SK-N-SH (cell line): Measurements from ENCODE around the gene CDH2. TPM values are rescaled to one million over a fixed set of nuclear protein-coding genes. Genes with fewer than 3 reads are reported as not detected.

Experiments used
- CTCF ChIA-PET: fragments of 300-600, 350-600 bp; formaldehyde crosslinking; extraction: SDS; loops from one replicate; lab custom pipeline; 2021; lab: Yijun Ruan, JAX
- POLR2A ChIA-PET: fragments of 350-600 bp; sonication (Branson Sonifier 250); formaldehyde crosslinking; extraction: SDS; loops from one replicate; lab custom pipeline; 2020; ENCODE audit warnings: antibody characterized with exemption, inconsistent platforms; lab: Yijun Ruan, JAX
- DNase-seq: peaks from one replicate; pipeline ENCODE4 v3.0.0; 2012
- H2AFZ ChIP-seq: fragments of 200-600 bp; sonication (generic); 2 replicates; pipeline ENCODE4 v1.8.1; 2016; ENCODE audit warnings: antibody characterized with exemption, mild to moderate bottlenecking, low read depth
- H3F3A ChIP-seq: fragments of 200-600 bp; sonication (generic); replicated peaks from 2 replicates; pipeline ENCODE3; 2016; ENCODE audit warnings: antibody characterized with exemption, mild to moderate bottlenecking; ENCODE audit not compliant: insufficient read depth
- H3K27ac ChIP-seq, 2 experiments: fragments of 200-500 bp in 1 of 2; fragments of 200-600 bp in 1 of 2; sonication (Bioruptor generic) in 1 of 2; sonication (generic), shearing (Covaris generic) in 1 of 2; 2 replicates each; pipeline versions ENCODE4 v1.5.1 to v1.6.1; 2014 to 2016; ENCODE audit warnings: low read depth in 2 of 2, inconsistent platforms in 1 of 2, low read length in 1 of 2, mild to moderate bottlenecking in 1 of 2, mixed read lengths in 1 of 2
- H3K27me3 ChIP-seq: fragments of 200-600 bp; sonication (generic), shearing (Covaris generic); 2 replicates; pipeline ENCODE4 v1.6.1; 2016; ENCODE audit warnings: mixed run types; ENCODE audit not compliant: insufficient read depth
- H3K36me3 ChIP-seq, 2 experiments: fragments of 200-500 bp in 1 of 2; fragments of 200-600 bp in 1 of 2; sonication (Bioruptor generic) in 1 of 2; sonication (generic) in 1 of 2; replicated peaks in 1 of 2; 2 replicates each; pipeline versions ENCODE3 to v1.5.1; 2014 to 2016; ENCODE audit warnings: low read length in 1 of 2, mild to moderate bottlenecking in 1 of 2; ENCODE audit not compliant: insufficient read depth in 2 of 2, control insufficient read depth in 1 of 2
- H3K4me1 ChIP-seq, 2 experiments: fragments of 200-500 bp in 1 of 2; fragments of 200-600 bp in 1 of 2; sonication (Bioruptor generic) in 1 of 2; sonication (generic), shearing (Covaris generic) in 1 of 2; 2 replicates each; pipeline versions ENCODE4 v1.5.1 to v1.6.1; 2014 to 2016; ENCODE audit warnings: low read depth in 1 of 2, low read length in 1 of 2, mixed run types in 1 of 2; ENCODE audit not compliant: insufficient read depth in 2 of 2, control insufficient read depth in 1 of 2
- H3K4me2 ChIP-seq: fragments of 200-600 bp; sonication (generic), shearing (Covaris generic); 2 replicates; pipeline ENCODE4 v1.6.1; 2017; ENCODE audit warnings: mixed run types
- H3K4me3 ChIP-seq, 2 experiments: fragments of 200-500 bp in 1 of 2; fragments of 200-600 bp in 1 of 2; sonication (Bioruptor generic) in 1 of 2; sonication (generic), shearing (Covaris generic) in 1 of 2; 2 replicates each; pipeline versions ENCODE4 v1.5.1 to v1.8.1; 2014 to 2016; ENCODE audit warnings: low read depth in 2 of 2, inconsistent platforms in 1 of 2, low read length in 1 of 2, mild to moderate bottlenecking in 1 of 2, mixed read lengths in 1 of 2, moderate library complexity in 1 of 2
- H3K79me2 ChIP-seq: fragments of 200-600 bp; sonication (generic); 2 replicates; pipeline ENCODE4 v1.8.1; 2017; ENCODE audit warnings: mild to moderate bottlenecking; ENCODE audit not compliant: insufficient read depth
- H3K9ac ChIP-seq: fragments of 200-600 bp; sonication (generic); 2 replicates; pipeline ENCODE4 v1.6.1; 2017; ENCODE audit warnings: mixed run types
- H3K9me2 ChIP-seq: fragments of 200-600 bp; sonication (generic); 2 replicates; pipeline ENCODE4 v1.6.1; 2017; ENCODE audit warnings: mixed run types
- H3K9me3 ChIP-seq: fragments of 200-600 bp; sonication (generic); 2 replicates; pipeline ENCODE4 v1.6.1; 2017; ENCODE audit warnings: mixed run types, mild to moderate bottlenecking, moderate library complexity
- H4K20me1 ChIP-seq: fragments of 200-600 bp; sonication (generic); 2 replicates; pipeline ENCODE4 v1.6.1; 2017; ENCODE audit warnings: mild to moderate bottlenecking, mixed run types; ENCODE audit not compliant: insufficient read depth
- ELF1 ChIP-seq: IDR thresholded peaks from 2 replicates; pipeline ENCODE4 v1.4.0; 2012
- FOXJ3 ChIP-seq: sonication (generic); formaldehyde crosslinking; IDR thresholded peaks from 2 replicates; pipeline ENCODE4 v1.5.1; 2020; ENCODE audit warnings: mild to moderate bottlenecking, missing genetic modification reagents
- NFIC ChIP-seq: IDR thresholded peaks from 2 replicates; pipeline ENCODE4 v1.4.0; 2012; ENCODE audit warnings: borderline replicate concordance
- PBX3 ChIP-seq: IDR thresholded peaks from 2 replicates; pipeline ENCODE4; 2012
- POLR2AphosphoS5 ChIP-seq: IDR thresholded peaks from 2 replicates; pipeline ENCODE4 v1.6.1; 2012; ENCODE audit warnings: low read depth, low read length
- RXRA ChIP-seq: IDR thresholded peaks from 2 replicates; pipeline ENCODE4 v1.4.0; 2012; ENCODE audit warnings: low read depth, mild to moderate bottlenecking, borderline replicate concordance
- SIN3A ChIP-seq: IDR thresholded peaks from 2 replicates; pipeline ENCODE4 v1.6.1; 2012; ENCODE audit warnings: low read depth, mild to moderate bottlenecking, low read length, moderate library complexity, borderline replicate concordance
- SMC3 ChIP-seq: IDR thresholded peaks from 2 replicates; pipeline ENCODE4 v1.6.1; 2012; ENCODE audit warnings: low read depth, low read length, improper control_type of control experiment
- TAF1 ChIP-seq: IDR thresholded peaks from 2 replicates; pipeline ENCODE4 v1.6.1; 2012; ENCODE audit warnings: low read depth, mild to moderate bottlenecking, low read length, moderate library complexity, borderline replicate concordance
- YY1 ChIP-seq: IDR thresholded peaks from 2 replicates; pipeline ENCODE4 v1.4.0; 2012; ENCODE audit warnings: low read depth, mild to moderate bottlenecking
- ZBTB33 ChIP-seq: IDR thresholded peaks from 2 replicates; pipeline ENCODE4 v1.4.0; 2012; ENCODE audit warnings: low read depth, borderline replicate concordance
- WGBS: methylation state at CpG from one replicate; pipeline ENCODE4 v1.1.6; 2017; ENCODE audit warnings: low lambda C conversion rate; 5-methylcytosine and 5-hydroxymethylcytosine counted together
- polyA plus RNA-seq, 3 experiments: library from polyadenylated mRNA; depleted of rRNA; stranded (reverse); fragments of >200 nt; gene quantifications; 2 replicates each; pipeline ENCODE4 v1.2.3, GENCODE V29; 2012
- TF ChIP-seq, protein P1 (sequence below): fragments of 200-600 bp; sonication (generic); IDR thresholded peaks from 2 replicates; pipeline ENCODE4 v1.6.1; 2017; ENCODE audit warnings: antibody characterized with exemption, mild to moderate bottlenecking, moderate library complexity

CDH2 gene
- polyA plus RNA-seq, 1 of the 3 experiments (the other 2 are of a cell fraction) = 146 TPM

DNA sequence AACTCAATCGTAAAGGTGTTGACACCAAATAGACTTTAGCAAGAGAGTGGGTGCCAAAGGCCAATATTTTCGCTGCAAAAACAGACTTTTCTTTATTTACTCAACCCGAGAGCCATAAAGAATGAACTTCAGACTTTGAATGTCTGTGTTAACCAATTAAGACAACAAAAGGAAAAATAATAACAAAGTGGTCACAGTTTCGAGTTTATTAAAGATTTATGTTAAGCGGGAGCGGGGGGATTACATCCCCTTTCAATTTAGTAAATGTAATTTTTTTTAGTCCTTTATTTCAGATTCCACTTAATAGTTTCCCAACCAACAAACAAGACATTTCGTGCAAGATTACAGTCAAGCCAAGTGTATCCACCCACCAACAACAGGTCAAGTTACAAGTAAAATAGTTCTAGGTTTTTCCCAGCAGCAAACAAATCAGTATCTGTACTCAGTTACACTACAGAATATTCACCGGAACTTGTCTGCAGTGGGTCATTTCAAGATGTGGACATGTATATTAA is 9.0 kb downstream of the CDH2 start:
- POLR2A ChIA-PET = no interaction called here
- H3K27me3 ChIP-seq = no peaks in the 10 kb centered on the region
- H2AFZ ChIP-seq = no peak overlapping the region
- peaks cover 100% of the 10 kb centered on the region for H3K79me2 ChIP-seq
- DNase-seq = no peak
- H3K27ac ChIP-seq = no peak overlapping the region
- H3K4me1 ChIP-seq = peaks cover 6 to 12% of the 10 kb centered on the region in 2 experiments; a peak in 3 of 4 replicates
- peaks cover 14% of the 10 kb centered on the region for H3F3A ChIP-seq
- CTCF ChIA-PET = interaction anchor here (1.1 kb wide), 1 partner anchor 87 kb away, joined by 3 read pairs; no protein-coding TSS in a partner anchor
- no peak overlapping the region for H3K4me3 ChIP-seq
- no peaks in the 10 kb centered on the region for H3K9me3 ChIP-seq
- no peaks in the 10 kb centered on the region for H3K9me2 ChIP-seq
- H3K4me2 ChIP-seq = peak overlapping the region; percentile 36; the same call in 1 of the 2 replicates
- H3K9ac ChIP-seq = no peak overlapping the region
- 89% methylated on average over 8 of the region's 8 CpGs for WGBS
- peaks cover 96% of the 10 kb centered on the region for H4K20me1 ChIP-seq
- H3K36me3 ChIP-seq = peaks cover 14 to 54% of the 10 kb centered on the region in 2 experiments
- TF ChIP-seq TAF1 (no peak), YY1 (no peak)

GRCh38 chr18:28164771-28165483 is 12.0 kb downstream of the CDH2 start:
- TF ChIP-seq PBX3 (0 out of 2 replicates have a peak, but pooled peaks have one; percentile 16), SIN3A (no peak)
- TF ChIP-seq, all 33 proteins: peak for 1
- Histone ChIP-seq H3K4me3 (no peak overlapping the region), H3F3A (peaks cover 22% of the 10 kb centered on the region), H3K9me3 (no peaks in the 10 kb centered on the region), H3K4me1 (peaks cover 6 to 14% of the 10 kb centered on the region in 2 experiments; a peak in 3 of 4 replicates), H3K9me2 (no peaks in the 10 kb centered on the region), H3K9ac (no peak overlapping the region), H3K4me2 (no peak overlapping the region), H3K27ac (no peak overlapping the region), H4K20me1 (peaks cover 96% of the 10 kb centered on the region), H3K27me3 (no peaks in the 10 kb centered on the region), H2AFZ (no peak overlapping the region), H3K36me3 (peaks cover 8 to 37% of the 10 kb centered on the region in 2 experiments), H3K79me2 (peaks cover 100% of the 10 kb centered on the region)
- ChIA-PET CTCF (no interaction called here), POLR2A (no interaction called here)
- WGBS = 48% methylated on average over 1 of the region's 1 CpG
- no peak for DNase-seq

GRCh38 chr18:28163201-28163775 is 13.6 kb downstream of the CDH2 start:
- Histone ChIP-seq H3K36me3 (peaks cover 8 to 29% of the 10 kb centered on the region in 2 experiments), H3K9me3 (no peaks in the 10 kb centered on the region), H3K27me3 (no peaks in the 10 kb centered on the region), H3K4me1 (peaks cover 13 to 19% of the 10 kb centered on the region in 2 experiments; a peak in 3 of 4 replicates), H3K9me2 (no peaks in the 10 kb centered on the region), H4K20me1 (peaks cover 96% of the 10 kb centered on the region), H2AFZ (no peak overlapping the region), H3K4me3 (no peak overlapping the region), H3K4me2 (0 out of 2 replicates have a peak overlapping the region, but pooled peaks have one; percentile 35), H3K79me2 (peaks cover 100% of the 10 kb centered on the region), H3K27ac (peak overlapping the region in 1 of 2 experiments; percentile 37; a peak in 1 of 4 replicates), H3K9ac (no peak overlapping the region), H3F3A (peaks cover 29% of the 10 kb centered on the region)
- CTCF ChIA-PET = interaction anchor here (0.6 kb wide), 1 partner anchor 1357 kb away, joined by 3 read pairs; no protein-coding TSS in a partner anchor
- no peak for DNase-seq
- whole genome bisulfite sequencing = 97% methylated on average over 2 of the region's 2 CpGs
- POLR2A ChIA-PET = no interaction called here
- TF ChIP-seq RXRA = no peak
- no peak for TF ChIP-seq ELF1
- peak; percentile 68 for TF ChIP-seq NFIC
- TF ChIP-seq ZBTB33 = no peak
- no peak for TF ChIP-seq SMC3
- TF ChIP-seq POLR2AphosphoS5 = 0 out of 2 replicates have a peak, but pooled peaks have one; percentile 22
- TF ChIP-seq FOXJ3 (CRISPR knock-in tag) = no peak
- peak; percentile 27; the same call in 1 of the 2 replicates for TF ChIP-seq PBX3
- TF ChIP-seq, protein P1, sequence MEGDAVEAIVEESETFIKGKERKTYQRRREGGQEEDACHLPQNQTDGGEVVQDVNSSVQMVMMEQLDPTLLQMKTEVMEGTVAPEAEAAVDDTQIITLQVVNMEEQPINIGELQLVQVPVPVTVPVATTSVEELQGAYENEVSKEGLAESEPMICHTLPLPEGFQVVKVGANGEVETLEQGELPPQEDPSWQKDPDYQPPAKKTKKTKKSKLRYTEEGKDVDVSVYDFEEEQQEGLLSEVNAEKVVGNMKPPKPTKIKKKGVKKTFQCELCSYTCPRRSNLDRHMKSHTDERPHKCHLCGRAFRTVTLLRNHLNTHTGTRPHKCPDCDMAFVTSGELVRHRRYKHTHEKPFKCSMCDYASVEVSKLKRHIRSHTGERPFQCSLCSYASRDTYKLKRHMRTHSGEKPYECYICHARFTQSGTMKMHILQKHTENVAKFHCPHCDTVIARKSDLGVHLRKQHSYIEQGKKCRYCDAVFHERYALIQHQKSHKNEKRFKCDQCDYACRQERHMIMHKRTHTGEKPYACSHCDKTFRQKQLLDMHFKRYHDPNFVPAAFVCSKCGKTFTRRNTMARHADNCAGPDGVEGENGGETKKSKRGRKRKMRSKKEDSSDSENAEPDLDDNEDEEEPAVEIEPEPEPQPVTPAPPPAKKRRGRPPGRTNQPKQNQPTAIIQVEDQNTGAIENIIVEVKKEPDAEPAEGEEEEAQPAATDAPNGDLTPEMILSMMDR = no peak
- no peak for TF ChIP-seq YY1
